Liver (tissue), 10 donors: Measurements from ENCODE around the gene PRAC1. TPM values are rescaled to one million over a fixed set of nuclear protein-coding genes. Genes with fewer than 3 reads are reported as not detected.

Experiments used
- DNase-seq: peaks from one replicate; pipeline ENCODE4 v3.0.0-alpha.2; 2017; ENCODE audit warnings: low spot score
- H3K27ac ChIP-seq, 2 donors: one replicate each; pipeline ENCODE4 v1.7.0; 2013; ENCODE audit warnings: inconsistent platforms in 2 of 2, low read length in 2 of 2, control low read depth in 1 of 2, low read depth in 1 of 2, mild to moderate bottlenecking in 1 of 2
- H3K27me3 ChIP-seq, 4 donors: one replicate each; pipeline versions ENCODE4 v1.6.1 to v1.7.0; 2013; ENCODE audit warnings: low read length in 3 of 4, inconsistent platforms in 1 of 4, mild to moderate bottlenecking in 1 of 4, moderate library complexity in 1 of 4; ENCODE audit not compliant: control insufficient read depth in 4 of 4, insufficient read depth in 4 of 4
- H3K36me3 ChIP-seq, 4 donors: one replicate each; pipeline versions ENCODE4 v1.6.1 to v1.7.0; 2013; ENCODE audit warnings: low read length in 3 of 4, mild to moderate bottlenecking in 3 of 4, low read depth in 1 of 4, moderate library complexity in 1 of 4; ENCODE audit not compliant: control insufficient read depth in 4 of 4, insufficient read depth in 3 of 4
- H3K4me1 ChIP-seq, 4 donors: one replicate each; pipeline versions ENCODE4 v1.6.1 to v1.7.0; 2013; ENCODE audit warnings: low read length in 3 of 4, mild to moderate bottlenecking in 3 of 4, moderate library complexity in 1 of 4; ENCODE audit not compliant: control insufficient read depth in 4 of 4, insufficient read depth in 4 of 4
- H3K4me3 ChIP-seq, 3 donors: one replicate each; pipeline versions ENCODE4 v1.6.1 to v1.7.0; 2013; ENCODE audit warnings: low read length in 3 of 3, control low read depth in 1 of 3, low read depth in 1 of 3, mild to moderate bottlenecking in 1 of 3
- H3K9ac ChIP-seq, 2 donors: one replicate each; pipeline ENCODE4 v1.7.0; 2013; ENCODE audit warnings: low read length in 2 of 2, mild to moderate bottlenecking in 2 of 2, moderate library complexity in 2 of 2, control low read depth in 1 of 2, low read depth in 1 of 2
- H3K9me3 ChIP-seq, 4 donors: one replicate each; pipeline versions ENCODE4 v1.6.1 to v1.7.0; 2013; ENCODE audit warnings: low read length in 3 of 4; ENCODE audit not compliant: control insufficient read depth in 4 of 4
- EGR1 ChIP-seq, 2 donors: IDR thresholded peaks; 2 replicates each; pipeline ENCODE4 v1.6.1; 2016 to 2018; ENCODE audit warnings: antibody characterized with exemption in 2 of 2, low read depth in 2 of 2
- FOXA2 ChIP-seq: IDR thresholded peaks from 2 replicates; pipeline ENCODE4 v1.6.1; 2016; ENCODE audit warnings: antibody characterized with exemption
- HNF4G ChIP-seq: IDR thresholded peaks from 2 replicates; pipeline ENCODE4 v1.6.1; 2016; ENCODE audit warnings: antibody characterized with exemption
- JUND ChIP-seq, 2 donors: IDR thresholded peaks; 2 replicates each; pipeline ENCODE4 v1.6.1; 2016; ENCODE audit warnings: antibody characterized with exemption in 2 of 2
- RXRA ChIP-seq, 2 donors: IDR thresholded peaks; 2 replicates each; pipeline ENCODE4 v1.6.1; 2017 to 2018; ENCODE audit warnings: antibody characterized with exemption in 2 of 2, mild to moderate bottlenecking in 1 of 2
- SP1 ChIP-seq: IDR thresholded peaks from 2 replicates; pipeline ENCODE4 v1.6.1; 2018; ENCODE audit warnings: antibody characterized with exemption, mild to moderate bottlenecking
- YY1 ChIP-seq: IDR thresholded peaks from 2 replicates; pipeline ENCODE4 v1.6.1; 2016; ENCODE audit warnings: antibody characterized with exemption, mild to moderate bottlenecking
- ZBTB33 ChIP-seq: IDR thresholded peaks from 2 replicates; pipeline ENCODE4 v1.6.1; 2016; ENCODE audit warnings: antibody characterized with exemption
- WGBS: extraction: QIAGEN DNeasy Blood & Tissue Kit; methylation state at CpG from one replicate; pipeline ENCODE4 v1.1.7; 2013; 5-methylcytosine and 5-hydroxymethylcytosine counted together
- polyA plus RNA-seq, 2 donors: library from polyadenylated mRNA; stranded (reverse) in 1 of 2; unstranded in 1 of 2; fragments of 200-250 nt in 1 of 2; fragments of >200 nt in 1 of 2; fragmentation: Nextera tagmentation in 1 of 2; extraction: Ambion mirVana in 1 of 2; gene quantifications; one replicate each; pipeline versions ENCODE4 v1.2.1 to v1.2.3, GENCODE V29; 2013 to 2015
- small RNA-seq: library from RNA; depleted of rRNA; stranded (forward); fragments of <200 nt; gene quantifications from one replicate; pipeline ENCODE3, GENCODE V24; 2014
- total RNA-seq, 2 donors: library from RNA; depleted of rRNA; stranded (reverse); fragments of >200 nt; gene quantifications; one replicate each; pipeline ENCODE4 v1.2.3, GENCODE V29; 2014
- TF ChIP-seq, protein P1 (sequence below): IDR thresholded peaks from 2 replicates; pipeline ENCODE4 v1.6.1; 2016; ENCODE audit warnings: antibody characterized with exemption, mild to moderate bottlenecking
- donor health status: healthy.
- donor health status: healthy.
- donor health status: healthy.
- donor health status: healthy.
- donor health status: healthy.

Gene PRAC1
- total and polyA plus RNA-seq, 4 donors, result not detected

DNA sequence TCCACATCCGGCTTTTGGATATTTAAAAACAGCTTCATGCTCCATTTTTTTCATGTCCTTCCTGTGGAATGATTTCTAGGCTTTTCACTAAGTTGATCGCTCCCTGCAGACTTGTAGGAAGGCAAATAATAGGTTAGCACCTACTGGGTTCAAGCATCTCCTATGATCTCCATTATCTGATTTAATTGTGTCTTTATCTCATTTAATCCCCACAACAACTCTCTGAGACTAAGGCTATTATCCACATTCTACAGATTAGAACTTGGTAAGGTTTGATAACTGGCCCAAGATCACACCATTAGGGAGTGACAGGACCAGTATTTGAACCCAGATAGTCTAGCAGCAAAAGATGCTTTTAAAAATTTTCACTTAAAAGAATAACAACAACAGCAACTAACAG, 50.0 kb downstream of the PRAC1 start:
- Histone ChIP-seq H3K4me3 (no peak overlapping the region), H3K27me3 (peaks cover 0 to 2% (median 0%) of the 10 kb centered on the region in 4 donors), H3K27ac (no peak overlapping the region), H3K9ac (no peak overlapping the region), H3K36me3 (no peaks in the 10 kb centered on the region), H3K9me3 (no peaks in the 10 kb centered on the region), H3K4me1 (peaks cover 0 to 6% (median 0%) of the 10 kb centered on the region in 4 donors)
- TF ChIP-seq, protein P1, sequence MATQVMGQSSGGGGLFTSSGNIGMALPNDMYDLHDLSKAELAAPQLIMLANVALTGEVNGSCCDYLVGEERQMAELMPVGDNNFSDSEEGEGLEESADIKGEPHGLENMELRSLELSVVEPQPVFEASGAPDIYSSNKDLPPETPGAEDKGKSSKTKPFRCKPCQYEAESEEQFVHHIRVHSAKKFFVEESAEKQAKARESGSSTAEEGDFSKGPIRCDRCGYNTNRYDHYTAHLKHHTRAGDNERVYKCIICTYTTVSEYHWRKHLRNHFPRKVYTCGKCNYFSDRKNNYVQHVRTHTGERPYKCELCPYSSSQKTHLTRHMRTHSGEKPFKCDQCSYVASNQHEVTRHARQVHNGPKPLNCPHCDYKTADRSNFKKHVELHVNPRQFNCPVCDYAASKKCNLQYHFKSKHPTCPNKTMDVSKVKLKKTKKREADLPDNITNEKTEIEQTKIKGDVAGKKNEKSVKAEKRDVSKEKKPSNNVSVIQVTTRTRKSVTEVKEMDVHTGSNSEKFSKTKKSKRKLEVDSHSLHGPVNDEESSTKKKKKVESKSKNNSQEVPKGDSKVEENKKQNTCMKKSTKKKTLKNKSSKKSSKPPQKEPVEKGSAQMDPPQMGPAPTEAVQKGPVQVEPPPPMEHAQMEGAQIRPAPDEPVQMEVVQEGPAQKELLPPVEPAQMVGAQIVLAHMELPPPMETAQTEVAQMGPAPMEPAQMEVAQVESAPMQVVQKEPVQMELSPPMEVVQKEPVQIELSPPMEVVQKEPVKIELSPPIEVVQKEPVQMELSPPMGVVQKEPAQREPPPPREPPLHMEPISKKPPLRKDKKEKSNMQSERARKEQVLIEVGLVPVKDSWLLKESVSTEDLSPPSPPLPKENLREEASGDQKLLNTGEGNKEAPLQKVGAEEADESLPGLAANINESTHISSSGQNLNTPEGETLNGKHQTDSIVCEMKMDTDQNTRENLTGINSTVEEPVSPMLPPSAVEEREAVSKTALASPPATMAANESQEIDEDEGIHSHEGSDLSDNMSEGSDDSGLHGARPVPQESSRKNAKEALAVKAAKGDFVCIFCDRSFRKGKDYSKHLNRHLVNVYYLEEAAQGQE, result no peak
- TF ChIP-seq EGR1 (IDR thresholded peaks at IDR 0.05; ENCODE audit: low read depth in 2 of 2) (no peak), JUND (IDR thresholded peaks at IDR 0.05) (no peak), RXRA (IDR thresholded peaks at IDR 0.05) (no peak), YY1 (no peak), SP1 (no peak), FOXA2 (no peak), HNF4G (no peak), ZBTB33 (no peak)
- DNase-seq, result no peak
- 66% methylated on average over 2 of the region's 2 CpGs for WGBS

Small RNA genes lying within 50 kb of the gene (small RNA-seq; reads per million reads assigned to genes)
- gene AC091179.2 (not detected), gene COX6B1P2 (not detected), gene MIR3185 (not detected), gene RF02132 (not detected), gene RF02133 (not detected), gene RN7SL125P (not detected)

Other genes with a start within 250 kb of the PRAC1 start
- gene HOXB1, start 191.5 kb downstream of the PRAC1 start, total RNA-seq, result not detected
- gene HOXB1, start 191.5 kb downstream of the PRAC1 start, polyA plus RNA-seq, result not detected
- 1 to 10 TPM in 1 of 2 donors, under 1 TPM in 1; 0.67 to 2.3 TPM for gene HOXB2, start 177.4 kb downstream of the PRAC1 start, total RNA-seq
- 1 to 10 TPM; 1.3 to 2.5 TPM for gene HOXB2, start 177.4 kb downstream of the PRAC1 start, polyA plus RNA-seq
- gene HOXB4, start 144.2 kb downstream of the PRAC1 start, total RNA-seq, result under 1 TPM; 0.65 to 0.75 TPM
- gene HOXB4, start 144.2 kb downstream of the PRAC1 start, polyA plus RNA-seq, result under 1 TPM; 0.19 to 0.35 TPM
- 1 to 10 TPM in 1 of 2 donors, under 1 TPM in 1; 0.75 to 2.2 TPM for gene HOXB3, start 132.3 kb downstream of the PRAC1 start, total RNA-seq
- gene HOXB3, start 132.3 kb downstream of the PRAC1 start, polyA plus RNA-seq, result 1 to 10 TPM; 1.0 to 1.3 TPM
- gene HOXB5, start 128.7 kb downstream of the PRAC1 start, total RNA-seq, result under 1 TPM in 1 of 2 donors, not detected in 1; 0.08 TPM
- gene HOXB5, start 128.7 kb downstream of the PRAC1 start, polyA plus RNA-seq, result under 1 TPM; 0.36 to 0.38 TPM
- under 1 TPM; 0.17 to 0.33 TPM for gene HOXB6, start 117.5 kb downstream of the PRAC1 start, total RNA-seq
- 1 to 10 TPM in 1 of 2 donors, under 1 TPM in 1; 0.58 to 1.1 TPM for gene HOXB6, start 117.5 kb downstream of the PRAC1 start, polyA plus RNA-seq
- under 1 TPM; 0.08 to 0.28 TPM for gene HOXB7, start 111.5 kb downstream of the PRAC1 start, total RNA-seq
- gene HOXB7, start 111.5 kb downstream of the PRAC1 start, polyA plus RNA-seq, result under 1 TPM; 0.26 to 0.31 TPM
- gene HOXB8, start 107.2 kb downstream of the PRAC1 start, total RNA-seq, result not detected
- gene HOXB8, start 107.2 kb downstream of the PRAC1 start, polyA plus RNA-seq, result not detected
- gene HOXB9, start 96.2 kb downstream of the PRAC1 start, total RNA-seq, result not detected
- gene HOXB9, start 96.2 kb downstream of the PRAC1 start, polyA plus RNA-seq, result not detected
- gene PRAC2, start 667 bp upstream of the PRAC1 start, total RNA-seq, result not detected
- not detected for gene PRAC2, start 667 bp upstream of the PRAC1 start, polyA plus RNA-seq
- gene HOXB13, start 6.2 kb upstream of the PRAC1 start, total RNA-seq, result not detected
- gene HOXB13, start 6.2 kb upstream of the PRAC1 start, polyA plus RNA-seq, result not detected
- gene TTLL6, start 94.7 kb upstream of the PRAC1 start, total RNA-seq, result under 1 TPM in 1 of 2 donors, not detected in 1; 0.08 TPM
- gene TTLL6, start 94.7 kb upstream of the PRAC1 start, polyA plus RNA-seq, result under 1 TPM in 1 of 2 donors, not detected in 1; 0.02 TPM
- gene CALCOCO2, start 108.5 kb upstream of the PRAC1 start, total RNA-seq, result 10 to 100 TPM; 23.0 to 64.9 TPM
- gene CALCOCO2, start 108.5 kb upstream of the PRAC1 start, polyA plus RNA-seq, result 10 to 100 TPM; 38.9 to 49.1 TPM
- gene ATP5MC1, start 170.3 kb upstream of the PRAC1 start, total RNA-seq, result 10 to 100 TPM; 44.7 to 86.8 TPM
- gene ATP5MC1, start 170.3 kb upstream of the PRAC1 start, polyA plus RNA-seq, result 100 to 1,000 TPM; 191 to 275 TPM
- 10 to 100 TPM; 20.5 to 23.8 TPM for gene UBE2Z, start 185.9 kb upstream of the PRAC1 start, total RNA-seq
- 10 to 100 TPM; 10.5 to 17.1 TPM for gene UBE2Z, start 185.9 kb upstream of the PRAC1 start, polyA plus RNA-seq
- 10 to 100 TPM; 40.5 to 54.7 TPM for gene SNF8, start 222.3 kb upstream of the PRAC1 start, total RNA-seq
- 10 to 100 TPM; 66.8 to 78.2 TPM for gene SNF8, start 222.3 kb upstream of the PRAC1 start, polyA plus RNA-seq
- gene GIP, start 246.1 kb upstream of the PRAC1 start, total RNA-seq, result not detected
- not detected for gene GIP, start 246.1 kb upstream of the PRAC1 start, polyA plus RNA-seq